Epidermal melanocyte (primary cell): Measurements from ENCODE around the gene PGD.

Experiments used
- DNase-seq: peaks from one replicate; pipeline ENCODE4 v3.0.0; 2011; ENCODE audit warnings: low spot score; ENCODE audit not compliant: insufficient read length

PGD gene

DNA sequence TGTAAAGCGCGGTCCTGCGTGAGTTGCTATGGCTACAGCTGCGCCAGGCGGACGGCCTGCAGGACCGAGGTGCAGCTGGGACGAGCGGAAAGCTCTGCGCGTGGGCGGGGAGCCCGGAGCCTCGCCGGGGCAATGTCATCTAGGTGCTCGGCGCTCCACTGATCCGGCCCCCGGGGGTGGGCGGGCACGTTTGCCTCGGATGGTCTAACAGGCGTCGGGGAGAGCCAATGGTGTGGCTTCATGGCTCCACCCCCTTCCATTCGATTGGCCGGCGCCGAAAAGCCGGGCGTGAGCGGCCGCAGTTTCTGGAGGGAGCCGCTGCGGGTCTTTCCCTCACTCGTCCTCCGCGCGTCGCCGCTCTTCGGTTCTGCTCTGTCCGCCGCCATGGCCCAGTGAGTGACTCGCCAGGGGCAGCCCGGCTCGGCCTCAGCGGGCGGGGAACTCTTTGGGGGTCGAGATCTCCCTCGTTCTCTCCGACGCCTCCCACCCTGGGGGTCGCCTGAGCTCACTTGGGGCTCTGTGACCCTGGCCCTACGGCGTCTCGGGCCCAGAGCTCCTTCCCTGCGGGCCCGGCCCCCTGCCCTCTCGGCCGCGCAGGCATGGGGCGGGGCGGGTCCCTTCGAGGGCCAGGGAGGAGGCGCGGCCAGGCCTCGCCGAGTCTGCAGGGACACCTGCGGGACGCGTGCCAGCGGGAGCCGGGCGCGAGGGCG lies at the start of gene PGD:
Gene PGD, plus strand, starts transcription at position 331 of the 710 bp plus-strand sequence. Its CDS starts 54 bp downstream, at position 385.
- peak; percentile 98 for DNase-seq

DNA sequence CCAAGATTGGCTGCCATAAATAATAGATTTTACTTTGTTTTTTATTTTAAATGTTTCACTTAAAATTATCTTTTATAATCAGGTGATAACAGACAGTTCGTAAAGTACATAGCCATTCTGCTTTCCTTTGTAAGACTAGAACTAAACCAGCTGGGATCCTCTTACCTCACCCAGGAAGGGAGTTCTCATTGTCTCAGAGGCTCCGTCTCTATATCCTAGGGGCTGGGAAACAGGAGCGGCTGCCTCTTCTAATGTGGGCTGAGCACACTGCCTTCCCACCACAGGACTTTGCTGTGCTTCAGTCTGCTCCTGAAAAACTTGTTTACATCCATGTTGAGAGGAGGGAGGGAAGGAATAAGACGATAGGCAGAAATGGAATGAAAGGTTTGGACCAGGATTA lies 45.6 kb upstream of the PGD start:
- DNase-seq = no peak

DNA sequence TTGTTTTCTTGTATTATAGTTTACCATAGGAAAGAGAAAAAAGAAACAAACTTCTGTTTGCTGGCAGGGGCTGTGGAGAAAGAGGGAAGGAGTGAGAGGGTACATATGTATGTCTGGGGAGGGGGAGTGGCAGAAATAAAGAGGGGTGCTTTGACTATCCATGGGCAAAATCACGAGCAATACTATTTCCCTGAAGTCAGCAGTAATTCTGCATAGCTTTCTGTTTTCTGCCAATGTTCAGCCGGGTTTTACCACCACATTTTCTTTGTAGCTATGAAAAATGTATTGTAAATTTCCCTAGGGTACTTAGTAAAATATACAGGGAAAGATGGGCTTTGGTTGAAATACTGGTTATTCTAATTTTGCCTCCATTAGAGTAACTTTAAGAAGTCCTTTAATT lies 45.2 kb upstream of the PGD start:
- no peak for DNase-seq

DNA sequence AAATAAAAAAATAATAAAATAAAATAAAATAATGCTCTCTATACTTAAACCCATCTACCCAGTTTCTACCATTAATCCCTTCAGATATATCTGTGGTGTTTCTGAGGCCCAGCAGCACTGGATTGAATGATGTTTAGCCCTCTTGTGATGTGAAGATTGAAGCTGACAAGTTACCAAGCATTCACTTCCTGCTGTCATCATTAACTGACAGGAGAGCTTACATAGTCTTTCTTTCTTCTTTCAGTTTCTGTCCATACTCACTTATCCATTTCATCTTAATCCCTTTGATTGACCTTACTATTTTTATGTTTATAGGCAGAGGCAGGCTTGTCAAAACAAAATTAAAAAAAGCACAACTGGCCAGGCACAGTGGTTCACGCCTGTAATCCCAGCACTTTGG lies 38.8 kb upstream of the PGD start:
- no peak for DNase-seq

DNA sequence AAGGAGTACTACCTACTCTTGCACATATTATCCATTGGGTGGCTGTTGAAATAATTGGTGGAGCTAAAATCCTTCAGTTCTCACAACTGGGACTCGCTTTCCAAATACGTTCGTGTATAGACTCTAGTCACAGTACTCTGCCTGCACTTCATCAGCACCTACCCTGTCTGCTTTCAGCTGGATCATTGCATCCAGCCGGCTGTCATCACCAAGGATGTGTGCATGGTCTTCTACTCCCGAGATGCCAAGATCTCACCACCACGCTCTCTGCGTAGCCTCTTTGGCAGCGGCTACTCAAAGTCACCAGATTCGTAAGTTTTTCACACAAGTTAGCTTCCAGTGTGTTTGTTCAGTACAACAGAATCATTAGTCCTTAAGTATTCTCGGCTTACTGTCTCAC lies 37.3 kb upstream of the PGD start:
- no peak for DNase-seq

DNA sequence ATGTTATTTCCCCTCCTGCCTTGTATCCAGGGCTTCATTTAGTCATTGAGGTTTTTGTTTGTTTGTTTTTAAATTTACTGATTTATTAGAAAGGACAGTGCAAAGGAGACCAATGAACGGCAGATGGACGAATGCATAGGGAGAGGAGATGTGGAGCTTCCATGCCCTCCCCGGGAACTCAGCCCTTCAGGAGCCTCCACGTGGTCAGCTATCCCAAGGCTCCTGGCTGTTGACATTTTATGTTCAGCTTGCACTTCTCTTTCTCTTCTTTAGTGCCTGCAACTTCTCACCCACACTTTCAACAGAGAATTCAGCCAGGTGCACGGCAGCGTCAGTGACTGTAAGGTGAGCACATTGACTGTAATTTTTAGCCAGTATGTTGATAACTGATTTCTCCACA lies 30.7 kb upstream of the PGD start:
- DNase-seq = no peak

DNA sequence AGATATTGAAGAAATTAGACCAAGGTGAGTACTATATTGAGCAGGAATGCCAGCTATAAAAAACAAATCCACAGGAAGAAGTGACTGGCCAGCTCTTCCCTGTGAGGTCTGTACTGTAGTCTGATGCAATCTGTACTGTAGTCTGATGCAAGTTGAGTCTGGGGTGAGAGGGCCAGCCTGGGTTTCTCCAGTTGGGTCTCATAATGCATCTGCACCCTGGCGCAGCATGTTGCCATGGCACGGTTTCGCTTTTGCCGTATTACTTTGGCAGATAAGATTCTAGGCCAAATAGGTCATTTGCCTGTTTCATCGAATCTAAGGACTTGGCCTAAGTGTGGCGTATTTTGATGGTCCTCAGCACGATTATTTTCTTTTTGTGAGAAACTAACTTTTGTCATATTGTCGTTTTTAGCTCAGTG lies 24.4 kb upstream of the PGD start:
- DNase-seq = no peak

DNA sequence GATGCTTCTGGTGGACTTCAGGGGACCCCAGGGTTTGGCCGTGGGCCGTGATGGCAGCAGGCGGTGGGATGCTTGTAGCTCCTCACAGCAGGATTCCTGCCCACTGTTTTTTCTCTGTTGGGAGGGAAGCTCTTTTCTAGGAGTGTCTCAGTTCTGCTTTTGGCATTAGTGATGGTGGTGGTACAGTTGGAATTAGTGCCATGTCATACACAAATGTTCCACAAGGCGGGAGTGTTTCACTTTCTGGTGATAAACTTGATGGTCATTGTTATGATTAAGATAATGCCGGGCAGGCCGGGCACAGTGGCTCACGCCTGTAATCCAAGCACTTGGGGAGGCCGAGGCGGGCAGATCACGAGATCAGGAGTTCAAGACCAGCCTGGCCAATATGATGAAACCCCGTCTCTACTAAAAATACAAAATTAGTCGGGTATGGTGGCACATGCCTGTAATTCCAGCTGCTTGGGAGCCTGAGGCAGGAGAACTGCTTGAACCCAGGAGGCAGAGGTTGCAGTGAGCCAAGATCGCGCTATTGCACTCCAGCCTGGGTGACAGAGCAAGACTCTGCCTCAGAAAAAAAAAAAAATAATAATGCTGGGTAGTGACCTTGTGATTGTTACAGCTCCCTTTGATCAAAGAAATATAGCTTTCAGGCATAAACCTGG lies 21.4 kb upstream of the PGD start:
- DNase-seq = peak; percentile 53

DNA sequence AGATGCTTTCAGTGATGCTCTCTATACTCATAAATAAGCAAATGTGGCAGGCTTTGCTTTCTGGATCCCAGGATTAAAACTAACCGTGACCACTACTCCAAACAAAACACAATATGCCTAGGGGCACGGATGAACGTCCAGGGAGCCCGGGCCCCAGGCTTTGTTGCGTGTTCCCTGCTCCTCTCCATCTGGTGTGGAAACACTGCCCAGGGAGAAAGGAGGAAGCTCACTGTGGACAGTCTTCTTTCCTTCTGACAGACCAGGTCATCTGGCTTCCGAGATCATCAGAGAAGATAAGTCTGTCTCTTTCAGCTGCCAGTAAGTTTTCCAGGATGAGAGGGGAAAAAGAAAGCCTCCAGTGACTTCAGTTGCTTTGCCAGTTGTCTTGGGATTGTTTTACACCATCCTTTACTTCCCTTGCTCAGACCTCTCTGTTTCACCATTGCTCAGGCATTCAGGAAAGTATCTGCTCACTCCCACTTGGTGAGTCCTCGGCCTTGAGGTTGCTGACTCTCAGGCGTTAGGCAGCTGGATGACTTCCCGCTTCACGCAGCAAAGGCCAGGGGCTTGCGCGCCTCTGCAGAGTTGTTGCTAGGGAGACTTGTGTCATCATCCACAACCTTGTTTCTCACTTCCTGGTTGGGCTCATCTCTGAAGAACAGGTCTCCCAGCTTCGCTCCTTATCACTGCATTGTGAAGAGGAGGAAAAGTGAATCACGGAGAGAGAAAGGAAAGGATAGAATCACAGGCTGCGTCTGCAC lies 20.6 kb upstream of the PGD start:
- DNase-seq = no peak

DNA sequence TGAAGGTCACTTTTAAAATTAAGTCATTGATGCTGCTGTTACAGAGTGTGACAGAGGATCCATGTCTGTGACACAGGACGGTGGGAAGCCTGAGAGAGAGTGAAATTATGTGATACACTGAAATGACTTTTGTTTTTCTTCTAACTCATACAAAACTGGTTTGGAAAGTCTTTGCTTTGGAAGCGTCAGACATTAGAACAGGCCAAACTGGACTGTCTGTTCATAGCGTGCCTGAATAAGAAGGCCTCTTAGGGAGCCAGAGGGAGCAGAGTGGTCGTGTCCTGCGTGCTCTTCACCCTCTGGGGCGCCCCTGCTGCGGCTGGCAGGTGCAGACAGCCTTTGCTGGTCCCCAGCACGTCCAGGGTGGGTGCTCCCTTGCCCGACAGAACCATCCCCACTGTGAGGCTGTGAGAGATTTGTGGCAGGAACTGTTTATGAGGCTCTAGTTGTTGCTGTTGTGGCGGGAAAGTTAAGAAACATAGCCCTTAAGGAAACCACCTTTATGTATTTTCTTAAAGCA lies 19.7 kb upstream of the PGD start:
- DNase-seq = no peak

DNA sequence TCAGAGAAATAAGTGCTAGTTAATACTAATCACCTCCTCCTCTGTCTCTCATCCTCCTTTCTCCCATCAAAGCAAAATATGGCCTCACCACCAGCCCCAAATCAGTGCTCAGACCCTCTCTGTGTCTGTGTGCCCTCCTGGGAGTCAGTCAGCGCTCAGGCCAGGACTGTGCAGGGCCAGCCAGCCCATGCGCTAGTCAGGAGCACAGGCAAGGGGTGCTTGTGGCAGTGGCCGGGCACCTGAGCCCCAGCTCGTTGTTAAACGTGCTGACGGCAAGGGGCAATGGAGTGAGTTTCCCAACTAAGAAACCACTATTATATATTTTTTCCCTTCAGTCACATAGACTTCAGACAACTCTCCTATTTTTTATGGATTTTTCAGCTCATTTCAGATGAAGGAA lies 19.2 kb upstream of the PGD start:
- no peak for DNase-seq

DNA sequence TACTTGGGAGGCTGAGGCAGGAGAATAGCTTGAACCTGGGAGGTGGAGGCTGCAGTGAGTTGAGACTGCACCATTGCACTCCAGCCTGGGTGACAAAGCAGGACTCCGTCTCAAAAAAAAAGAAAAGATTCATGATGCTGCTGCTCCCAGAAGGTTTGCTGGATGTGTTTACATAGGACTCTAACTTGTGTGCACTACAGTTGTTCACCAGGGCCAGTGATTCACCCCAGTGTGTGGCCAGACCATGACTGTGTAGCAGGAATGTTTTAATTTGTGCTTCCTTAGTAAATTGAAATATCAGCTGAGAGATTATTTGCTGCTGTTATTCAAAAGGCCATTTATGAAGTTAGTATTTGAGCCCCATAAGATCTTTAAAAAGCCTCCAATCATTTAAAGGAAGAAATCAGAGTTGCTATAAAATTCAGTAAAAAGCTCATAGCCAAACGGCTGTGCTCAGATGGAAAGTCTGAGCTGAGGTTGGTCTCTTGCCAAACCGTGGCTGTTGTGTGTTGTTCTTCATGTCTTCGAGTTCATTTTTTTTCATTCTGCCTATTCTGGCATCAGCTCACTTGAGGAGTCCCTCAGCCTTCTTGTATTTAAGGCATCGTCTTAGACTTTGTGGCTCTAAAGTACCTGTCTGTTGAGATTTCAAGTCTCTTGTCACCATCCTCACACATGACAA lies 18.1 kb upstream of the PGD start:
- DNase-seq = no peak

DNA sequence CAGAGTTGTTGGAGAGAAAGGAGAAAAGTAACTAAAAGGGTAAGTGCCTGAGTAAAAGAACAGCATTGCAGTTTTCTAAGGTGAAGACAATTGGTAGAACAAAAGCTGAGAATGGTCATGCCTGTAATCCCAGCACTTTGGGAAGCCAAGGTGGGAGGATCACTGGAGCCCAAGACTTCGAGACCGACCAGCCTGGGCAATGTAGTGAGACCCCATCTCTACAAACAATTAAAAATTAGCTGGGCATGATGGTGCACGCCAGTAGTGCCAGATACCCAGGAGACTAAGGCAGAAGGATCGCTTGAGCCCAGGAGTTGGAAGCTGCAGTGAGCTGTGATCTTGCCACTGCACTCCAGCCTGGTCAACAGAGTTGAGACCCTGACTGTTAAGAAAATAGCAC lies 15.2 kb upstream of the PGD start:
- DNase-seq = no peak

DNA sequence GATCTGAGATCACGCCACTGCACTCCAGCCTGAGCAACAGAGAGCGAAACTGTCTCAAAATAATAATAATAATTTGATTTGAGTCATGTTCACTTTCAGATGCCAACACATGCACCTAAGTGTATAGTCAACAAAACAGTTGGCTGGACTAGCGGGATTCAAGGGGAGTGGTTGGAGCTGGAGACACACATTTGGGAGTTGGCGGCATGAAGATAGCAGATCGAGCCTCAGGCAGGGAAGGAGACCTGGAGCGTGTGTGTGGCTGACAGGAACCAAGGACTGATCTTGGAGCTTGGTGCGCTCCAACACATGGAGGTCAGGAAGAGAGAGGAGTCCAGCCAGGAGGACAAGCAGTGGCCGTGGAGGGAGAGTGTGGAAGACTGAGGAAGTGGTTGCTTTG lies 14.6 kb upstream of the PGD start:
- no peak for DNase-seq

DNA sequence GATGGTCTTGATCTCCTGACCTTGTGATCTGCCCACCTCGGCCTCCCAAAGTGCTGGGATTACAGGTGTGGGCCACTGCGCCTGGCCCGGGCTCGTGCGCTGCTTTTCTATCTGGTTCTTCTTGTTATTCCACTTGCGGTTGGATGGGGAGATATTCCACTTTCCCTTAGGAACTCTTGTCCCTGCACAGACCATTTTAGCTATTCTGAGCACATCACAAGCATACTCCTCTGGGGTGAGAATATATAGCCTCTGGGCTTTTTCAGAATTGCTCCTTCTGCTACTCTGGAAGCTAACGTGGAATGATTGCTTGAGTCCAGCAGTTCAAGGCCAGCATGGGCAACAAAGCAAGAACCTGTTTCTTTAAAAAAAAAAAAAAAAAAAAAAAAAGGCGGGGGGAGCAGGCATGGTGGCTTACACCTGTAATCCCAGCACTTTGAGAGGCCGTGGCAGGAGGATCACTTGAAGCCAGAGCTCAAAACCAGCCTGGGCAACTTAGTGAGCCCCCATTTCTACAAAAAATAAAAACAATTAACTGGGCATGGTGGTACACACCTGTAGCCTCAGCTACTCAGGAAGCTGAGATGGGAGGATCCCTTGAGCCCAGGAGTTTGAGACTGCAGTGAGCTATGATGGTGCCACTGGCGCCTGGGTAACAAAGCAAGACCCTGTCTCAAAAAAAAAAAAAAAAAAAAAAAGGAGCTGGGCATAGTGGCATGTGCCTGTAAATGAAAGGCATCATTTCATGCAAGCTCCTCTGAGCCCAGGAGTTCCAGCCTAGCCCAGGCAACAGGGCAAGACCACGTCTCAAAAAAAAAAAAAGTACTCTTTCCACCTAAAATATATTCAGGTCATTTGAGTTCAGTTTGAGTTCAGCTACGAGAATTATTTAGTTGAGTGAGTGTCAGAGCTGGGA lies 11.8 kb upstream of the PGD start:
- DNase-seq = no peak

DNA sequence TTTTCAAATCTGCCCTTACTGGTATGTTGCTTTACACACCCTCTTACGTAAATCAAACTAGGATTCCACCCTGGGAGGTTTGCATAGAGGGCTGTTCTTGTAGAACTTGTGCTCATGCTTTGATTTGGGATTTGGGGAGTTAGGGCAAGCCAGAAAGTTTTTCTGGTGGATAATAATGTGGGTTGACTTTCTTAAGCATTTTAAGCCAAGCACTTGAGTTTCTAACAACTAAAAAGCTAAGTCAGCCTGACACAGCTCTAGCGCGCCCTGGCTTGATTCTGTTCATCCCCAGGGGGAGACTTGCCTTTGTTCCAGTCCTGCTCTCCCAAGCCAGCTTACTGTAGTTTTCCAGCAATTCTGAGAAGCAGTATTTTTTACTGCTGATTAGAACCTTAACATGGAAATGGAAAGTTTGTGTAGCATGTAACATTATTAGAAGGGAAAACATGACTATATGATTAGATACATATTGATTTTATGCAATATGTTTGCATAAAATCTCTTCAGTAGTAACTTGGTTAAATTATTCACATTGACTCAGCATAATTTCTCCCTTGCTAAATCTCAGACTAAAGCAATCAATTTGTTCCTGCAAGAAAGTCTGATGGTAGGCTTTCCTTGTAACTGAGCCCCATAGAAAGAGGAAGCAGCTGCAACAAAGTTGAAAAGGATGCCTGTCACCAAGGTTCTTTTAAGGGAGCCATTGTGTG lies 11.0 kb upstream of the PGD start:
- DNase-seq = peak; percentile 52

DNA sequence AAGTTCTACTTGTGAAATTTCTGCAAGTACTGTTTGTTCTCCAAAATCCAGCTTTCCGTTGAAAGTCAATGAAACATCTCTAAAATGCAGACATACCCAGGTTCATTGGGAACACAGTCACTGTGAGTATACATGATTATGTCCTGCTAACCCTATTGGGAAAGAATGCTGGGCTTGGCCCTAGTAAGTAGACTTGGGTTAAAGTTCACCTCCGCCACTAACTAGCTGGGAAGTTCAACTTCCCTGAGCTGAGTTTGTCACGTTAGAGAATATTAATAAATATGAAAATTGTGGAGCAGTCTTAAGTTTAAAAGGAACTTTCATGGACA lies 10.5 kb upstream of the PGD start:
- no peak for DNase-seq

DNA sequence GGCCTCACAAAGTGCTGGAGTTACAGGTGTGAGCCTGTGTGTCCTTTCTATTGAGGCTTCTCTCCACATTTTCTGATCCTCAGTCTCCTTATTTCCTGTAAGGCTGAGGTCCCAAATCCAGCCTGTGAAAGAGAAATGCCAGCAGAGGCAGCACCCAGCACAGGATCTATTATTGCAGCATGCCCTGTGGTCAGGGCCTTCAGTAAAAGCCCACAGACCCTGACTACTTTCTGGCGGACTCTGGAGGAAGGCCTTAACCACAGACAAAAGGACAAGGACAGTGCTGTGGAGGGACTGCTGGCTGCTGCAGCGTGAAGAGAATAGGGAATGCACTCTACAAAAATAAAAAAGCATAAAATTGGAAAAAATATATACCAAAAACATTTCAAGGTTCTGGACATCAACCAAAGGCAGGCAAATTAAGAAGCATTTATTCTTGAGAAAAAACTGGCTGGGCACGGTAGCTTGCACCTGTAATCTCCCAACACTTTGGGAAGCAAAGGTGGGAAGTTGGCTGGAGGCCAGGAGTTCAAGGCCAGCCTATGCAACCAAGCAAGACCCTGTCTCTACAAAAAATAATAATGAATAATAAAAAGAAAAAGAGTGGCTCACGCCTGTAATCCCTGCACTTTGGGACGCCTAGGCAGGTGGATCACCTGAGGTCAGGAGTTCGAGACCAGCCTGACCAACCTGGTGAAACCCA lies 9.4 kb upstream of the PGD start:
- DNase-seq = no peak

DNA sequence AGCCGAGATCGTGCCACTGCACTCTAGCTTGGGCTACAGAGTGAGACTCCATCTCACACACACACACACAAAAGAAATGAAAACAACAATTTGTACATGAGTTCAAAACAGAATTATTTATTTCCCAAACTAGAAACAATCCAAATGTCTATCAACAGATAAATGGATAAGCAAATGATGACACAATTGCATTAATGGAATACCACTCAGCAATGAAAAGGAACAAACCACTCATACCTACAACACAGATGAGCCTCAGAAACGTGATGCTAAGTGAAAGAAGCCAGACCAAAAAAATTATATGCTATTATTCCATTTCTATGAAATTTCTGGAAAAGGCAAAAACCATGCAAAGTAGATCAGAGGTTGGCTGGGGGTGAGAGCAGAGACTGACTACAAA lies 2.0 kb upstream of the PGD start:
- no peak for DNase-seq
